ENCODE measurements around the gene PABPC3.

The PABPC3 gene

DNA sequence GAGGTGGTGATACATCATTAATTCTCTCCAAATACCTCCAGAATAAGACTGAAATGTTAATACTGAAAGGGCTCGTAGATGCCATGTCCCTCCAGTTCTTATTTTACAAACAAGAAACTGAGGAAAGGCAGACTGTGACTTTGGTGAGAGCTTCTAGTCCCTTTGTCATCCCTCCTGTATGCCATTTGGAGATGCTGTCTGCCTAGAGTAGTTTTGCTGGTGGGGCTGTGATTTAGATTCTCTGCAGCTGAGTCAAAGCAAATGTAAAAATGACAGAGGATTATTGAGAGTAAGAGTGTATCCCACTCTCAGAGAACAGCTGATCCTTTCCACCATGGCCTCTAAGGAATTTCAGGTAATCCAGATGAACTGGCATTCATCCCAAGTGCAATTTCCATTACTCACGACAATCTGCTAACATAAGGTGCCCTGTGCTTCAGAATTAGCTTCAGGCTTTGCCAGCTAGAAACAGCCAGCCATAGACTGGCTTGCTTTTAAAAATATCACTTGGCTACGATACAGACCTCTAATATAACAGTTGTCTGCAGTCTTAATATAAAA is 16.8 kb downstream of the PABPC3 start:
- no peak for DNase-seq

DNA sequence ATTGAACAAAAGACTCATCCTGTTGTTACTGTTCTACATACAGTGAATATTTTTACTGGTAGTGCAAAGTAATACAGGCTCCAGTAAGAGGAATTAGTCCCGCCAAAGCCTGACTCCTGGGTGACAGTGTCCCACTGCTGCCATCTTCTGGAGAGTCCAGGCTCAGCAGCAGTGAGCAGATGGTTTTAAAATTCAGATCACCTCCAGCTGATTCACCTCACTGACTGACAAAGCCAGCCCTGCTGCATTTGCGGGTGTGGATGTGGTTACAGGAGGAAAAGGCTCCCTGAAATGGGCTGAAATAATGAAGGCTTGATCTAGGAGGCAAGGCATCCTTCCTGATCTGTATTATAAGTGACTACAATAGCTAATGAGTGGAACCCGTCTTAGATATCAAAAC is 18.3 kb downstream of the PABPC3 start:
- DNase-seq = peak in 2 of 4 experiments; percentile 15 to 17

DNA sequence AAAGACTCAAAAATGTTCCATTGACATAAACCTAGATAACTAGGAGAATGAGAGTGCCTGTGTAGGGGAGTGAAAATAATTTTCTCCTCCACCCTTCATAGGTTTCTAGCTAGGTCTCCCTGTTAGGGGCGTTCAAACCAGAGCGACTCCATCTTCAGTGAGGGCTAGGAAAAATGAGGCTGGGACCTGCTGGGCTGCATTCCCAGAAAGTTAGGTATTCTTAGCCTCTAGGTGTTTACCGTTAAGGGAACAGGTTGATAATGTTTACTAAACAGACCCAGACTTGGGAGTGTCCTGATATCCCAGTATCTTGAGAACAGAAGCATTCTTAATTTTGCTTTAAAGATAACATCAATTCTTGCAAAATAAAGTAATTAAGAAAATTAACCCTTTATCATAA is 20.1 kb downstream of the PABPC3 start:
- DNase-seq = no peak

- DNase-seq = no peak
Observed at GRCh38 chr13:25117312-25117711, 21.4 kb downstream of the PABPC3 start.

DNA sequence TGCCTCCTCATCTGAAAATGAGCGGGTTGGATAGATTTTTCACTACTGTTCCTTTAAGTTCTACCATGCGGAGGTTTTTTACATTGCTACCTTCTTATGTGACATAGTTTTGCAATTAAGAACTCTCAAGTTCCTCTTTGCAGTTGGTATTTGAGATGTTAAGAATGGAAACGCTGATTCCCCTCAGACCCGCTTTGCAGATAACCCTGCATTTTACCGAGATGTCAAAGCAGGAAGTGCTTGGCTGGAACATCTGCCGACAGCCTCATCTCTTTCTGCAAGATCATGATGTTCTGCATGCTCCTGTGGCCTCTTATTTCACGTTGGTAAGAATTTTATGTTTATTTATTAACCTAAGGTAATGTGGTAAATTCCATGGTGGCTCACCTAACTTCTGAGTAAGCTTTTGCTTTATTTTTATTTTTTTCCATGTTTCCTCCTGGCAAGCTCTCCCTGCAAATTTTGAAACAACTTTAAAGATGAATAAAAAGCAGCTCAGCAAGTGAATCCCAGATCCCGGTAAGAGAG is 22.5 kb downstream of the PABPC3 start:
- DNase-seq = no peak

- no peak for DNase-seq
Observed at GRCh38 chr13:25130944-25131343, 35.0 kb downstream of the PABPC3 start.

GRCh38 chr13:25131881-25132420 is 36.0 kb downstream of the PABPC3 start:
- DNase-seq = no peak

DNA sequence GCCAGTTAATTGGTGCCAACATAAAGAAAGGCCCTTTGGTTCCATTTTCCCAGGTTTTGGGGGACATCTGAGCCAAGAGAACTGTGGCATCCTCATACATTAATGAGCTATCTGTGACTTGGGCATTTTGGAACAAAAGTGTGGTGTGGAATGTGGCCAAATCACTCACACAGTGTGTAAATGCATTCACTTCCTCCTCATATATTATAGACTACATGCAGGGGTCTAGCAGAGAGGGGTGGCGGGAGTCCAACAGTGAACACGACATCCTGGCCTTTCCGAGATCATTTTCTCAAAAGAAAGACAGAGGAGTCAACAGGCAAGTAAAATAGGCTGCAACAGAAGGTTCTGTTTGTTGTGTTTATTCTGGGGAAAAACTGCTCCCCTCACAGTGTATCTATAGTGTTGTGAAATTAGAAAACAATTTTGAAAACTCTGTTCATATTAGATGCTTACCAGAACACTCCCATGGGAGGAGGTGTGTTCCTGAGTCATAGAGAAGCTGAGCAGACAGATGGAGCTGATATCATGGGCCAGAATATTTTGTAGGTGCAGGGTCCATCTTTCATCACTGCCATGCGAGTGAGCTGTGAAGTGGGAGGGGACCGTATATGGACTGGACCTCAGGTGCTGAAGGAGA is 36.9 kb downstream of the PABPC3 start:
- DNase-seq = no peak

GRCh38 chr13:25135896-25136295 is 40.0 kb downstream of the PABPC3 start:
- no peak for DNase-seq

DNA sequence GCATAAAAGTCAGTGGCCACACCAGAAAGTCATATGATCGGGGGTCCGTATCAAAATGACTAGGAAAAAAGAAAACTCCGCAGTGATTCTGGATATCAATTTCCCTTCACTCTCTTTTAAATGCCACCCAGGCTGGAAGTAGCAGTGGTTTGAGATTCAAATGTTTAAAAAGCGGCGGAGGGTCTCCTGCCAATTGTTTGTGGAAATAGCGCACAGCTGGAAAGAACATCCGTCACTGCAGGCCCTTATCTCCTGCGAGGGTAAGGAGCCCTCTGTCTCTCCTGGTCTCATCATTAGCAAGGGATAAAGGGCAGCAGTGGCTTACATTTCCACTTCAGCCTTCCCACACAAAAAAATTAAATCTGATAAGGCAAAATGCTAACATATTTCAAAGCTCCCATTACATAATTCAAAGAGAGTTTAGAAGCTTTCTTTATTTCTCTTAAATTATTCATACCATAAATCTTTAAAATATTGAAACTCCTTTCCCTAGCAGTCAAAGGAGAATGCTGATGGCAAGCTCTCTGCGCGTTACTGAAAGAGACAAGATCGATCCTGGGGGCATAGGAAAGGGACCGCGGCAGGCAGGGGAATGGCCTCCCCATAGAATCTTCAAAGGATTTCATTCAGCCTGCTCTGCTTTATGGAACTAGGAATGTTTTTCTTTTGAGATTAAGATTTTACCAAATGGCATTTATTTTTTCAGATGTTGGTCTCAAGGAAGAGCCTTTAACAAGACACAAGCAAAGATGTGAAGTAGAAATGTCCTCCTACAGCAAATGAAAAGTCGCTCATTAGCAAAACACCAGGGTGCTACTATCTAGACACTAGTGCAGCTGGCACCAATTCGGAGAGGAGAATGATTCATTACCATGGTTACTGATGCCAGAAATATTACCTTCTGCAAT is 41.2 kb downstream of the PABPC3 start:
- no peak for DNase-seq

DNA sequence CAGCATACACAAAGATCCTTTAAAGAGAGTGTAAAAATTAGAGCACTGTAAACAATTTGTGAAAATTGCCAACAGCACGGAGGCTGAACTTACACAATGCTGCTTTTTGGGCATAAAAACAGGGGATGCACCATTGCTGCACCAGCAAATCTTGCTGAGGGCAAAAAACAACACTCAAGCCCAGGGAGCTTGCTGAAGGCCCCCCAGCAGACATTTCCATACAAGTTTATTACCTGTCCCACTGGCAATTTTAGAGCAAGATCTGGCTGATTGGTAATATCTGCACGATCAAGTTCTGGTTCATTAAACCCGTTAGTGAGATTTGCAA is 41.8 kb downstream of the PABPC3 start:
- DNase-seq = no peak

GRCh38 chr13:25141042-25141441 is 45.1 kb downstream of the PABPC3 start:
- no peak for DNase-seq

DNA sequence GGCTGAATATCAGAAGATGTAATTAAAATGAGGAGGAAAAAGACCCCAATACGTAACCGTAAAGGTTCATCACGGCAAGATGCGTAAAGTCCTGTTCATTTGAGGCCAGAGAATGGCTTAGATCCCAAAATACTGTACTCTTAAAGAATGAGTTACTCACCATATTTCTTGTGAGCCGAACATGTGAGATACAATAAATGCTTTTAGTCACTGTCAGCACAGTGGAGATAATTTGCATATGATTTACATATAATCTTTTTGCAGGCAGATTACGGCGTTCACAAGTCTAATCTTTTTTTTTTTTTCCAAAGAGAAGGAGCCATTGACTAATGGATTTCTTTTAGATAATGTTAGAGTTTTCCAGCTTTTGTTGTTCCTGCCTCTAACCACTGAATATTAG is 47.8 kb downstream of the PABPC3 start:
- DNase-seq = no peak

- no peak for DNase-seq
Observed at GRCh38 chr13:25147638-25148401, 51.9 kb downstream of the PABPC3 start.

GRCh38 chr13:25148402-25148771 is 52.5 kb downstream of the PABPC3 start:
- DNase-seq = no peak
